GM18511 (cell line): ENCODE measurements around the gene CACNA1G.
A peak's percentile ranks its signal among the peaks of the same experiment; 100 is the strongest.

ENCODE experiments used
- ATAC-seq: cut with Tn5 transposase; IDR thresholded peaks from one replicate; pipeline ENCODE4 v1.9.1; 2021; ENCODE audit warnings: mild to moderate bottlenecking, moderate library complexity; ENCODE audit not compliant: unreplicated experiment

Gene CACNA1G

DNA sequence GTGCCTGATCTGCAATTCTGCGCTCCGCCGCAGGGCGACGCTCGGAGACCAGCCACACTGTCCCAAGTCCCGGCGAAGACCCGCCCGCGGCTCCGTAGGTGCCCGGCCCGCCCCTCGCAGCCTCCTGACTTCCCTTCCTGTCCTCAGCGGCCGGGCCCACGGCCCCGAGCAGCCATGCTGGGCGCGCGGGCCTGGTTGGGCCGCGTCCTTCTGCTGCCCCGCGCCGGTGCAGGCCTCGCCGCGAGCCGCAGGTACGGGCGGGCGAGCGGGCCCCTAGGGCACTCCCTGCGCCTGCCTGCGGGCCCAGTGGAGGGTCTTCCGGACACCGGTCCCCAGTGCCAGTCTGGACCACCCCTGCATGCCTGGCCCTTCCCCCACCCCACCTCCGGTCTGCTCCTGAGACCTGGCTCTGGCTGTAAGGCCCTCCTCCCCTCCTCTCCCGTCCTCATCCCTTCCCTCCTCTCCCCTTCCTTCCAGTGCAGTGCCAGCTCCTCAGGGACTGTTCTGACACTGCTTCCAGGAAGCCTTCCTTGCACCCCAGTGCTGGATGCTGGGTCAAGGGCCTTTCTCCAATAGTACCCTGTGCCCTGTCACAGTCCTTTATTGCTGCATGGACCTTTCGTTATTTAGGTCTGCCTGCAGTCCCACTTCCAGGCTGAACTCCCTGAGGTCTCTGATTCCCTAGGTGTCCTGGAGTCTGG is 13.3 kb upstream of the CACNA1G start, which contains the start of gene SPATA20:
TSS of gene SPATA20 (plus strand) at position 140 of the 701 bp plus-strand sequence. CDS start at position 175, 35 bp downstream.
- ATAC-seq: peak; percentile 78

GRCh38 chr17:50547736-50548083 is 12.8 kb upstream of the CACNA1G start:
- no peak for ATAC-seq

- ATAC-seq: no peak
Measured at GRCh38 chr17:50548831-50549230, 11.7 kb upstream of the CACNA1G start.

DNA sequence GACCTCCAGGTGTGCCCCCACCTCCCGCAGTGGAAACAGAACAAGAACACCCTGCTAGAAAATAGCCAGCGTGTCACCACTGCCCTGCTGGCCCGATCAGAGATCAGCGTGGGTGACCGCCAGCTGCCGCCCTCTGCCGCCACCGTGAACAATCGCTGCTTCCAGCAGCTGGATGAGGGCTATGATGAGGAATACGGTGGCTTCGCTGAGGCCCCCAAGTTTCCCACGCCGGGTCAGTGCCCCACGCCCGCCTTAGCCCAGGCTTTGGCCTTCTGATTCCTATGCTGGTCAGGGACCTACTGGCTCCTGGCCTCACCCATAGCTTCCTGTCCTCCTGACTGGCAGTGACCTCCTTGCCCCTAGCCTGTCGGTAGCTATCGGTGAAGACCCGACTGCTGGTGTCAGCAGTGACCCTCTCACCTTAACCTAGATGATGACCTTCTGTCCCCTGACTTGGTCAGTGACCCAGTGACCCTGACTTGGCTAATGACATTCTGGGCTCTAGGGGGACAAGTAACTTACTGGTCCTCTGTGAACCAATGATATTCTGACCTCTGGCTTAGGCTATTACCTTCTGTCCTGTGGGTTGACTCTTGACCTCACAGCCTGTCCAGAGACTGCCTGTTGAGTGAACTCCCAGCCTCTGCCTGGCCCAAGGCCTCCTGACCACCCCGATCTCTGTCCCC is 11.1 kb upstream of the CACNA1G start:
- no peak for ATAC-seq

GRCh38 chr17:50549969-50550368 is 10.5 kb upstream of the CACNA1G start:
- no peak for ATAC-seq

- ATAC-seq: no peak
Measured at GRCh38 chr17:50550661-50551432, 9.7 kb upstream of the CACNA1G start.

GRCh38 chr17:50551433-50551815 is 9.1 kb upstream of the CACNA1G start:
- ATAC-seq: no peak

- no peak for ATAC-seq
Measured at GRCh38 chr17:50551884-50552283, 8.6 kb upstream of the CACNA1G start.

- no peak for ATAC-seq
Measured at GRCh38 chr17:50554201-50554600, 6.3 kb upstream of the CACNA1G start.

- ATAC-seq: no peak
Measured at GRCh38 chr17:50556803-50557202, 3.7 kb upstream of the CACNA1G start.

DNA sequence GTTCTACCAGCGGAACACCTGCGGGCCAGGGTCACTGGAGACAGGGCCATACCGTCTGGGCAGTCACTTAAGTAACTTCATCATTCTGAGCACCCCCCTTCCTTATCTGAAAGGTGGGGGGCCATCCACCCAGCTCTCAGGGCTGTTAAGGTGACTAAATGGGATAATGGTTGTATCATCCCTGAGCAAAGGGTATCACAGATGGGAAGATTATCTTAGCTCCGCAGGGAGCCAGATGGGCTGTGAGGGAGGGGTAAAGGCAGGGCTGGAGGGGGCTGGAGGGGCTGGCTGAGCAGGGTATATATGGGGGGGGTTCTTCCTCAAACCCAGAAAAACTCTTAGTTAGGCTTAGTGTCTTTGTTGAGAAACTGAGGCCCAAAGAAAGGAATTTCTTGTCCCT is 2.9 kb upstream of the CACNA1G start:
- no peak for ATAC-seq

GRCh38 chr17:50558091-50558490 is 2.4 kb upstream of the CACNA1G start:
- ATAC-seq: no peak

DNA sequence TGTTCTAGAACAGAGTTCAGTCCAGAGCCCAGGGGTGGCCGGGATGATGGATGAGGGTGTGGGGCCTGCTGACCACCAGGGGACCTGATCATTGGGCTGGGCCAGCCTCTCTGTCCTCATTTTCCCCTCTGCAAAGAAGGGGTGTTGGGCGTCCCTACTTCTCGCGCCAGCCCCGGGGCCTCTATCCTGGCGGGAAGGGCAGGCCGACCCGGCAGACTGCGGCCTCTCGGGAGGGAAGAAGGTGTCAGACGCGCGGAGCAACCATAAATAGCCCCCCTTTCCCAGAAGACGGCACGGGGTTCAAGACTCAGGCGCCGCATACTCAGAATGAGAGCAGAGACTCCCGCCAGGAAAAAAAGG is 2.0 kb upstream of the CACNA1G start:
- no peak for ATAC-seq

DNA sequence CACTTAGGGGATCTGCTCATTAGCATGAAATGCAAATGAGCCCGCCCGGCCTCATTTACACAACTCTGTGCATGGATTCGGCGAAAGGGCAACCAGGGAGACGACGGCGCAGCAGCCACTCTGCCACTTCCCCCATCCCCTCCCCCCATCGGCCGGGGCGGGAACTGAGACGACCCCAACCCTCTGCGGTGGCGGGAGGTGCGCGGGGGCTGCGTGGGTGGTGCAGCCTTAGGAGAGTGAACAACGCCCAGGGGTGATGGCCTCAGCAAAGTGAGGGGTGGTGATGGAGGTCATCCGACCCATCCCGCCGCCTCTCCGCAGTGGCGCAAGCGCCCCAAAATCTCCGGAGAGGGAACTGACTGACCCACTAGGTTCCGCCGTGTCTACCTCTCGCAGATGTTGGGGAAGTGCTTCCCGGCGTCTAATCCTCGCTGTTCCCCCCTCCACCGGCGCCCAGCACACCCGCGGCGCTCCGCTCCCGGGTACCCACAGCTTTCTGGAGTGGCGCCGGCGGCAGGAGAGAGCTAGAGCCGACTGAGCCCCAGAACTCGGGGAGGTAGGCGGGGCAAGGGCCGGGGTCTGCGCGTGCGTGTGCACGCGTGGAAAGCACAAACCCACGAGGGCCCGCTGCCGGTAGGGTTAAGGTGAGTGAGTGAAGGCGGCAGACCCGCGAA is 1.4 kb upstream of the CACNA1G start:
- no peak for ATAC-seq

- no peak for ATAC-seq
Measured at GRCh38 chr17:50559674-50560184, 786 bp upstream of the CACNA1G start.

GRCh38 chr17:50560931-50561745 is 623 bp downstream of the CACNA1G start:
- ATAC-seq: no peak

- ATAC-seq: no peak
Measured at GRCh38 chr17:50561746-50562141, 1.2 kb downstream of the CACNA1G start.

- no peak for ATAC-seq
Measured at GRCh38 chr17:50562242-50563091, 2.0 kb downstream of the CACNA1G start.

DNA sequence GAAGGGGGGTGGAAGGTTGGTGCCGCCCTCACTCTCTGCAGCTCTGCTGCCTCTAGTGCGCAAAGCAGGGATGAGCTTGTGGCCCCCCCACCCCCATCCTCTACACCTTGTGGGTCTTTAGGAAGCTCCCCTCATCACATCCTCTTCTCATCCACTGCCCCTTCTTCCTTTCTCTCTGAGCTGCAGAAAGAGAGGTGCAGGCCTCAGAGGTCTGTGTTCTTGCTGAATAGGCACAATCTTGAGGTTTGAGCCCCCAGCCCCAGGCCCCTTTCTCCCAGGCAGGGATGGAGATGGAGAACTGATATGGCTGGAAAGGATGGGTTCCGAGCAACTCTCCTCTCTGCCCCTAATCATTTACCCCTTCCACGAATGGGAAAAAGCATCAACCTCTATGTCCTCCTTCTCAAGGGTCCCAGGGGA is 2.6 kb downstream of the CACNA1G start:
- no peak for ATAC-seq
